ENCODE data around the gene P2RX5. TPM values are rescaled to one million over a fixed set of nuclear protein-coding genes. Genes with fewer than 3 reads are reported as not detected.
"Not testable (repeated sequence)": the region's sequence is repeated elsewhere in the genome, so short reads cannot be mapped to it uniquely, and the experiment has no call there.

Gene P2RX5
- total RNA-seq, 4 donors from 2014 or later = 0.96 to 2.0 TPM; not detected in 2

GRCh38 chr17:3710951-3711383 lies 15.0 kb upstream of the P2RX5 start:
- H3K27ac ChIP-seq = no peak overlapping the region
- peaks cover 4 to 45% of the 10 kb centered on the region in 2 donors for H3K36me3 ChIP-seq
- no peaks in the 10 kb centered on the region for H3K4me1 ChIP-seq
- 67 to 85% methylated on average over 3 to 5 of the region's 5 CpGs for WGBS, 2 donors (ENCODE audit: low coverage in 1 of 2)
- no peaks in the 10 kb centered on the region for H3K27me3 ChIP-seq
- no peak for ATAC-seq
- no peak for TF ChIP-seq POLR2A (IDR thresholded peaks at IDR 0.05)
- TF ChIP-seq EP300 (IDR thresholded peaks at IDR 0.05) = no peak
- no peak for TF ChIP-seq POLR2AphosphoS5 (IDR thresholded peaks at IDR 0.05)
- TF ChIP-seq, protein P1, sequence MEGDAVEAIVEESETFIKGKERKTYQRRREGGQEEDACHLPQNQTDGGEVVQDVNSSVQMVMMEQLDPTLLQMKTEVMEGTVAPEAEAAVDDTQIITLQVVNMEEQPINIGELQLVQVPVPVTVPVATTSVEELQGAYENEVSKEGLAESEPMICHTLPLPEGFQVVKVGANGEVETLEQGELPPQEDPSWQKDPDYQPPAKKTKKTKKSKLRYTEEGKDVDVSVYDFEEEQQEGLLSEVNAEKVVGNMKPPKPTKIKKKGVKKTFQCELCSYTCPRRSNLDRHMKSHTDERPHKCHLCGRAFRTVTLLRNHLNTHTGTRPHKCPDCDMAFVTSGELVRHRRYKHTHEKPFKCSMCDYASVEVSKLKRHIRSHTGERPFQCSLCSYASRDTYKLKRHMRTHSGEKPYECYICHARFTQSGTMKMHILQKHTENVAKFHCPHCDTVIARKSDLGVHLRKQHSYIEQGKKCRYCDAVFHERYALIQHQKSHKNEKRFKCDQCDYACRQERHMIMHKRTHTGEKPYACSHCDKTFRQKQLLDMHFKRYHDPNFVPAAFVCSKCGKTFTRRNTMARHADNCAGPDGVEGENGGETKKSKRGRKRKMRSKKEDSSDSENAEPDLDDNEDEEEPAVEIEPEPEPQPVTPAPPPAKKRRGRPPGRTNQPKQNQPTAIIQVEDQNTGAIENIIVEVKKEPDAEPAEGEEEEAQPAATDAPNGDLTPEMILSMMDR (IDR thresholded peaks at IDR 0.05) = no peak
- no peaks in the 10 kb centered on the region for H3K9me3 ChIP-seq
- no peak overlapping the region for H3K4me3 ChIP-seq

DNA sequence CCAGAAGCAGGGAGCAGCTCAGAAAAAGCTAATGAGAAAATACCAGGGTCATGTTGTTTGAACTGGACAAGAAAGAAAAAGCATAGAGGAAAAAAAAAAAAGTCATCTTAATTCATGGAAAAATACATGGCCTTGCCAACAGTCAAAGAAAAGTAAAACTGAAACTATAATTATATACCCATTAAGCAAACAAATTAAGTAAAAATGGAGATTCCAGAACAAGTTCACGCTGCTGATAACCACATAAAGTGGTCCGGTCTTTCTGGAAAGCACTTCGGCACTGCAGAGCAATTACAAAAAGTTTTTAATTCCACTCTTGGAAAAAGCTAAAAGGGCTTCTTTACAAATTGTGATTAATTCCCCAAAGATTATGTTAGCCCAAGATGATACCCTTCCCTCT lies 12.4 kb upstream of the P2RX5 start:
- no peak overlapping the region for H3K4me3 ChIP-seq
- ATAC-seq = no peak
- H3K27ac ChIP-seq = no peak overlapping the region
- H3K9me3 ChIP-seq = no peaks in the 10 kb centered on the region
- no peaks in the 10 kb centered on the region for H3K4me1 ChIP-seq
- peaks cover 0 to 19% of the 10 kb centered on the region in 2 donors for H3K36me3 ChIP-seq
- TF ChIP-seq, protein P1 (IDR thresholded peaks at IDR 0.05) = no peak
- no peak for TF ChIP-seq POLR2AphosphoS5 (IDR thresholded peaks at IDR 0.05)
- TF ChIP-seq POLR2A (IDR thresholded peaks at IDR 0.05) = no peak
- TF ChIP-seq EP300 (IDR thresholded peaks at IDR 0.05) = no peak
- WGBS, 2 donors (ENCODE audit: low coverage in 1 of 2) = 41 to 53% methylated on average over 3 of the region's 3 CpGs
- no peaks in the 10 kb centered on the region for H3K27me3 ChIP-seq

- not testable (repeated sequence) for H3K9me3 ChIP-seq, H3K27ac ChIP-seq, H3K4me1 ChIP-seq, H3K27me3 ChIP-seq, ATAC-seq, H3K4me3 ChIP-seq, H3K36me3 ChIP-seq
- WGBS, 2 donors (ENCODE audit: low coverage in 1 of 2) = 75 to 100% methylated on average over 1 of the region's 1 CpG
Measured at GRCh38 chr17:3705718-3705984, 9.7 kb upstream of the P2RX5 start.

GRCh38 chr17:3704931-3705717 lies 9.2 kb upstream of the P2RX5 start:
- no peak for ATAC-seq
- Histone ChIP-seq H3K27ac (no peak overlapping the region), H3K27me3 (no peaks in the 10 kb centered on the region), H3K4me1 (no peaks in the 10 kb centered on the region), H3K9me3 (no peaks in the 10 kb centered on the region), H3K4me3 (no peak overlapping the region), H3K36me3 (no peaks in the 10 kb centered on the region)
- WGBS, 2 donors (ENCODE audit: low coverage in 1 of 2) = 78% methylated on average over 10 to 20 of the region's 20 CpGs
- TF ChIP-seq, protein P1 (IDR thresholded peaks at IDR 0.05) = no peak
- TF ChIP-seq EP300 (IDR thresholded peaks at IDR 0.05) = no peak
- TF ChIP-seq POLR2A (IDR thresholded peaks at IDR 0.05) = no peak
- no peak for TF ChIP-seq POLR2AphosphoS5 (IDR thresholded peaks at IDR 0.05)

DNA sequence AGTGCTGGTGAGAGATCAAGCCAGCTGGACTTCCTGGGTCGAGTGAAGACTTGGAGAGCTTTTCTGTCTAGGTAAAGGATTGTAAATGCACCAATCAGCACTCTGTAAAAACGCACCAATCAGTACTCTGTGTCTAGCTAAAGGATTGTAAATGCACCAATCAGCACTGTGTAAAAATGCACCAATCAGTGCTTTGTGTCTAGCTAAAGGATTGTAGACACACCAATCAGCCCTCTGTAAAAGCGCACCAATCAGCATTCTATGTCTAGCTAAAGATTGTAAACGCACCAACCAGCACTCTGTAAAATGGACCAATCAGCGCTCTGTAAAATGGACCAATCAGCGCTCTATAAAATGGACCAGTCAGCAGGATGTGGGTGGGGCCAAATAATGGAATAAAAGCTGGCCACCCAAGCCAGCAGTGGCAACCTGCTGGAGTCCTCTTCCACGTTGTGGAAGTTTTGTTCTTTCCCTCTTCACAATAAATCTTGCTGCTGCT lies 6.1 kb upstream of the P2RX5 start:
- peaks cover 0 to 13% (median 0%) of the 10 kb centered on the region in 3 donors for H3K9me3 ChIP-seq
- not testable (repeated sequence) for H3K27ac ChIP-seq, H3K36me3 ChIP-seq, ATAC-seq, H3K4me1 ChIP-seq, H3K4me3 ChIP-seq
- peaks cover 14% of the 10 kb centered on the region for H3K27me3 ChIP-seq
- 87 to 100% methylated on average over 1 to 5 of the region's 7 CpGs for WGBS, 2 donors (ENCODE audit: low coverage in 1 of 2)

- H3K4me3 ChIP-seq = no peak overlapping the region
- ATAC-seq = no peak
- TF ChIP-seq, protein P1 (IDR thresholded peaks at IDR 0.05) = no peak
- TF ChIP-seq POLR2A (IDR thresholded peaks at IDR 0.05) (no peak), POLR2AphosphoS5 (IDR thresholded peaks at IDR 0.05) (no peak), EP300 (IDR thresholded peaks at IDR 0.05) (no peak)
- H3K9me3 ChIP-seq = peaks cover 0 to 13% (median 0%) of the 10 kb centered on the region in 3 donors
- no CpG with 5 or more reads among the region's 4 CpGs for WGBS, 2 donors (ENCODE audit: low coverage in 1 of 2)
- peaks cover 36% of the 10 kb centered on the region for H3K27me3 ChIP-seq
- no peak overlapping the region for H3K27ac ChIP-seq
- no peaks in the 10 kb centered on the region for H3K36me3 ChIP-seq
- peaks cover 0 to 18% (median 8%) of the 10 kb centered on the region in 3 donors for H3K4me1 ChIP-seq
Measured at GRCh38 chr17:3699951-3700350, 4.0 kb upstream of the P2RX5 start.

Measured in gastroesophageal sphincter (tissue), 4 donors.